Transverse colon (tissue), 4 donors: ENCODE data around the gene SLC13A3.

Experiments used
- CTCF ChIP-seq, 5 experiments: fragments of 200-600 bp in 3 of 5; fragments of 450-650 bp in 2 of 5; sonication (generic) in 3 of 5; IDR thresholded peaks; 1 replicate in 2 of 5; 2 replicates in 3 of 5; pipeline ENCODE4 v1.5.1; 2016 to 2017; ENCODE audit warnings: antibody characterized with exemption in 5 of 5, inconsistent platforms in 3 of 5, mild to moderate bottlenecking in 2 of 5, moderate library complexity in 1 of 5
- POLR2AphosphoS5 ChIP-seq, 3 donors: sonication (generic); formaldehyde crosslinking; IDR thresholded peaks; one replicate each; pipeline ENCODE4 v1.6.1; 2016; ENCODE audit warnings: antibody characterized with exemption in 3 of 3

GRCh38 chr20:46590443-46590842 is 60.8 kb downstream of the SLC13A3 start:
- no peak for TF ChIP-seq POLR2AphosphoS5 (IDR thresholded peaks at IDR 0.05)
- no peak for TF ChIP-seq CTCF (IDR thresholded peaks at IDR 0.05)
